HL-60 (cell line): Measurements from ENCODE around the gene SOD3.

Experiments used
- DNase-seq, 2 experiments: peaks; one replicate each; pipeline ENCODE4 v3.0.0-alpha.2; 2010 to 2020; ENCODE audit warnings: low read depth in 1 of 2, low spot score in 1 of 2
- H3K27ac ChIP-seq: fragments of 250-450 bp; sonication (Bioruptor Pico); replicated peaks from 2 replicates; pipeline ENCODE4 v1.5.1; 2020; ENCODE audit warnings: mild to moderate bottlenecking, moderate library complexity
- H3K27me3 ChIP-seq: fragments of 250-450 bp; sonication (Bioruptor Pico); 2 replicates; pipeline ENCODE4 v1.5.1; 2021; ENCODE audit warnings: mild to moderate bottlenecking, moderate library complexity; ENCODE audit not compliant: insufficient read depth, poor library complexity, severe bottlenecking
- H3K4me3 ChIP-seq: replicated peaks from 2 replicates; pipeline ENCODE4 v1.5.1; 2011; ENCODE audit warnings: mild to moderate bottlenecking, control low read depth, low read length; ENCODE audit not compliant: insufficient read depth
- CTCF ChIP-seq: IDR thresholded peaks from one replicate; pipeline ENCODE4 v1.5.1; 2011; ENCODE audit warnings: low read length, control low read depth, inconsistent platforms; ENCODE audit not compliant: insufficient read depth
- GABPA ChIP-seq: IDR thresholded peaks from 2 replicates; pipeline ENCODE4 v1.6.1; 2012; ENCODE audit warnings: low read depth
- POLR2AphosphoS5 ChIP-seq: IDR thresholded peaks from 2 replicates; pipeline ENCODE4 v1.6.1; 2012; ENCODE audit warnings: low read depth
- REST ChIP-seq: IDR thresholded peaks from 2 replicates; pipeline ENCODE4 v1.6.1; 2012; ENCODE audit warnings: low read depth; ENCODE audit not compliant: insufficient replicate concordance
- SPI1 ChIP-seq: IDR thresholded peaks from 2 replicates; pipeline ENCODE4 v1.6.1; 2012; ENCODE audit warnings: low read depth, mild to moderate bottlenecking, borderline replicate concordance

Gene SOD3

GRCh38 chr4:24805067-24805466 lies 9.7 kb downstream of the SOD3 start:
- Histone ChIP-seq H3K4me3 (no peak overlapping the region), H3K27ac (no peak overlapping the region), H3K27me3 (peaks cover 11% of the 10 kb centered on the region)
- TF ChIP-seq POLR2AphosphoS5, result no peak
- no peak for TF ChIP-seq REST
- no peak for TF ChIP-seq CTCF
- no peak for TF ChIP-seq GABPA
- TF ChIP-seq SPI1, result no peak
- no peak for DNase-seq

GRCh38 chr4:24805566-24805965 lies 10.2 kb downstream of the SOD3 start:
- no peak for DNase-seq

More at GRCh38 chr4:24805566-24805965, 10.2 kb downstream of the SOD3 start:
- H3K27ac ChIP-seq, result no peak overlapping the region
- peaks cover 7% of the 10 kb centered on the region for H3K27me3 ChIP-seq
- no peak overlapping the region for H3K4me3 ChIP-seq
- TF ChIP-seq POLR2AphosphoS5, result no peak
- TF ChIP-seq GABPA, result no peak
- no peak for TF ChIP-seq SPI1
- no peak for TF ChIP-seq CTCF
- no peak for TF ChIP-seq REST
